K562 (cell line): ENCODE results near the gene SLC22A12. TPM values are rescaled to one million over a fixed set of nuclear protein-coding genes. Genes with fewer than 3 reads are reported as not detected.

Experiments
- BDP1 ChIP-seq: IDR thresholded peaks from 3 replicates; pipeline ENCODE4 v1.6.1; 2011; ENCODE audit not compliant: insufficient read length, insufficient read depth
- RBM34 ChIP-seq: fragments of 200-400 bp; formaldehyde crosslinking; IDR thresholded peaks from 2 replicates; pipeline ENCODE4 v1.6.1; 2018; ENCODE audit warnings: low read length, borderline replicate concordance; ENCODE audit not compliant: insufficient read depth
- REST ChIP-seq, 2 experiments: fragments of 450-650 bp; formaldehyde crosslinking in 1 of 2; IDR thresholded peaks; 2 replicates each; pipeline versions ENCODE4 v1.4.0 to v1.6.1; 2014 to 2020; ENCODE audit warnings: mild to moderate bottlenecking in 2 of 2, borderline replicate concordance in 1 of 2, low read depth in 1 of 2
- RFX1 ChIP-seq: fragments of 450-650 bp; IDR thresholded peaks from 2 replicates; pipeline ENCODE4 v1.6.1; 2016; ENCODE audit warnings: mild to moderate bottlenecking, moderate library complexity
- SOX6 ChIP-seq: fragments of 450-650 bp; IDR thresholded peaks from 2 replicates; pipeline ENCODE4 v1.6.1; 2014; ENCODE audit warnings: mild to moderate bottlenecking
- polyA plus RNA-seq, 8 experiments: library from polyadenylated mRNA; depleted of rRNA in 4 of 8; stranded (reverse) in 5 of 8; unstranded in 3 of 8; fragments of >200 nt; fragmentation: Nextera tagmentation in 2 of 8; fragmentation: Illumina TruSeq in 1 of 8; extraction: Ambion mirVana in 2 of 8; extraction: Trizol in 1 of 8; gene quantifications; 2 replicates each; pipeline versions ENCODE4 v1.2.1 to v1.2.3, GENCODE V29; 2011 to 2014; ENCODE audit warnings: inconsistent platforms in 1 of 8, missing spikeins in 1 of 8
- total RNA-seq, 7 experiments: library from RNA; depleted of rRNA in 6 of 7; stranded (reverse); fragments of >200 nt in 6 of 7; fragmentation: Illumina TruSeq in 2 of 7; extraction: Trizol in 2 of 7; gene quantifications; 2 replicates each; pipeline versions ENCODE4 v1.2.1 to v1.2.3, GENCODE V29; 2011 to 2021; ENCODE audit warnings: low replicate concordance in 1 of 7

SLC22A12 gene
- total and polyA plus RNA-seq, 9 of the 15 experiments (the other 6 are each of a cell fraction or from before 2014, with no cell fraction given) = not detected

GRCh38 chr11:64546176-64546575 lies 44.8 kb upstream of the SLC22A12 start (continued):
- TF ChIP-seq REST (IDR thresholded peaks at IDR 0.05; ENCODE audit: borderline replicate concordance) = no peak
- TF ChIP-seq REST (CRISPR knock-in tag; IDR thresholded peaks at IDR 0.05; ENCODE audit: low read depth) = no peak
- no peak for TF ChIP-seq RFX1
- no peak for TF ChIP-seq SOX6
- no peak for TF ChIP-seq BDP1
- TF ChIP-seq RBM34 = no peak
